Epithelial cell of alveolus of lung (primary cell): ENCODE data around the gene RHO. TPM values are rescaled to one million over a fixed set of nuclear protein-coding genes. Genes with fewer than 3 reads are reported as not detected.

Experiments
- total RNA-seq: library from RNA; depleted of rRNA; stranded (reverse); fragments of >200 nt; gene quantifications from 2 replicates; pipeline ENCODE4 v1.2.1, GENCODE V29; 2015

RHO gene
- total RNA-seq: not detected in 2 replicates

GRCh38 chr3:129528589-129529100, at the start of gene RHO:
Gene RHO (plus strand): TSS chr3:129528639. CDS start chr3:129528734, 95 bp downstream.

DNA sequence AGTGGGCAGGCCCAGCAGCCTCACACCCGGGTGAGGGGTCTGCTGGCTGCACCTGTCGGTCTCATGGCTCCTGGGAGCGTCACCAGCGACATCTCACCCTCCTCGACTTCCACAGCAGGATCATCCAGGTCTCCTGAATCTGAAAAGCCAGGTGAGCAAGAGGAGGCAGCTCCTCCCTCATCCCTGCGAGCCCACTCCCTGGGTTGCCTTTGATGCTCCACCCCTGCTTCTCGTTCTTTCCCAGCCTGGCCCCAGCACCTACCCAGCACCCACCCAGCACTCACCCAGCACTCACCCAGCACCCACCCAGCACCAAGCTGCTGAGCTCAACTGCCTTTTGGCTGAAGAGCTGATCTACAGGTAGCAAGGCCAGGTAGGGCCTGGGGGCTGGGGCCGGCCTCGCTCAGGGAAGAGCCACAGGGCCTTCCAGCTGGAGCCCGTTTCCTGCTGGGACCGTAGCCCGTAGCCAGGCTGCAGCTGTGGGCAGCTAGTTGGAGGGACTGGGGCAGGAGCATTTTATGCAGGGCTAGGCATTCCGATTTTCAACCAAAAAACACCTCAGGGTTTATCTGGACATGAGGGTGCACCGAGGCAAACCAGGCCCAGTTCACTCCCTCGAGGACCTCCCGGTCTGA, 14.8 kb downstream of the RHO start, which contains the start of gene H1-8:
Gene H1-8 (plus strand): TSS at position 20 of the 635 bp plus-strand sequence. CDS start 44 bp downstream, at position 64.

Other genes with a start within 250 kb of the RHO start
- 22.8 and 23.3 TPM in 2 replicates for gene HMCES, start 249.8 kb upstream of the RHO start, total RNA-seq
- gene EFCAB12, start 100.0 kb upstream of the RHO start, total RNA-seq: 4.8 TPM in 1 of 2 replicates, not detected in the other
- gene MBD4, start 88.7 kb upstream of the RHO start, total RNA-seq: 16.9 and 45.4 TPM in 2 replicates
- gene IFT122, start 88.4 kb upstream of the RHO start, total RNA-seq: 19.3 and 83.1 TPM in 2 replicates
- gene H1-8, start 14.5 kb downstream of the RHO start, total RNA-seq: not detected in 2 replicates
- 61.4 and 149 TPM in 2 replicates for gene PLXND1, start 78.0 kb downstream of the RHO start, total RNA-seq